Stomach (tissue), 9 donors: ENCODE measurements around the gene KLRD1. TPM values are rescaled to one million over a fixed set of nuclear protein-coding genes. Genes with fewer than 3 reads are reported as not detected.
"Not testable (repeated sequence)": the region's sequence is repeated elsewhere in the genome, so short reads cannot be mapped to it uniquely, and the experiment has no call there.

Source experiments
- DNase-seq, 2 donors: peaks; one replicate each; pipeline versions ENCODE4 v3.0.0 to v3.0.0-alpha.2; 2013 to 2019
- H3K27ac ChIP-seq, 5 donors: fragments of 200-600 bp in 4 of 5; sonication (generic) in 4 of 5; one replicate each; pipeline ENCODE4 v1.5.1; 2013 to 2019; ENCODE audit warnings: mild to moderate bottlenecking in 1 of 5, moderate library complexity in 1 of 5
- H3K27me3 ChIP-seq, 3 donors: fragments of 200-600 bp; sonication (generic); one replicate each; pipeline ENCODE4 v1.5.1; 2017 to 2019; ENCODE audit warnings: mixed run types in 1 of 3
- H3K36me3 ChIP-seq, 4 donors: fragments of 200-600 bp; sonication (generic); 1 replicate in 3 of 4; 2 replicates in 1 of 4; pipeline ENCODE4 v1.5.1; 2016 to 2019
- H3K4me1 ChIP-seq, 4 donors: fragments of 200-600 bp; sonication (generic); one replicate each; pipeline ENCODE4 v1.5.1; 2016 to 2019
- H3K4me3 ChIP-seq, 4 donors: fragments of 200-600 bp; sonication (generic) in 3 of 4; one replicate each; pipeline ENCODE4 v1.5.1; 2016 to 2019; ENCODE audit warnings: mild to moderate bottlenecking in 1 of 4
- H3K9me3 ChIP-seq, 4 donors: fragments of 200-600 bp; sonication (generic); one replicate each; pipeline ENCODE4 v1.5.1; 2016 to 2019
- CTCF ChIP-seq, 7 experiments: fragments of 450-650 bp in 4 of 7; fragments of 200-600 bp in 3 of 7; sonication (generic) in 3 of 7; IDR thresholded peaks; one replicate each; pipeline ENCODE4 v1.5.1; 2016 to 2019; ENCODE audit warnings: antibody characterized with exemption in 7 of 7, control low read depth in 2 of 7, mild to moderate bottlenecking in 1 of 7
- EP300 ChIP-seq: sonication (generic); formaldehyde crosslinking; IDR thresholded peaks from one replicate; pipeline ENCODE4 v1.6.1; 2017; ENCODE audit warnings: antibody characterized with exemption
- POLR2A ChIP-seq, 4 donors: fragments of 450-650 bp; IDR thresholded peaks; one replicate each; pipeline ENCODE4 v1.6.1; 2016; ENCODE audit warnings: antibody characterized with exemption in 4 of 4, control low read depth in 2 of 4, mild to moderate bottlenecking in 1 of 4, moderate library complexity in 1 of 4
- POLR2AphosphoS5 ChIP-seq, 3 donors: sonication (generic); formaldehyde crosslinking; IDR thresholded peaks; one replicate each; pipeline ENCODE4 v1.6.1; 2016; ENCODE audit warnings: antibody characterized with exemption in 3 of 3
- WGBS, 5 donors: extraction: QIAGEN DNeasy Blood & Tissue Kit in 3 of 5; methylation state at CpG; one replicate each; pipeline versions ENCODE4 v1.1.5 to v1.1.7; 2013 to 2018; 5-methylcytosine and 5-hydroxymethylcytosine counted together
- intact Hi-C: fragments of 100-400 bp; cut with DNase I; formaldehyde crosslinking; loops from one replicate; pipeline ENCODE4 v1.15.1; 2023; ENCODE audit warnings: low total_unique reads
- polyA plus RNA-seq, 3 donors: library from polyadenylated mRNA; stranded (reverse); fragments of 200-250 nt; gene quantifications; one replicate each; pipeline ENCODE4 v1.2.3, GENCODE V29; 2013
- total RNA-seq, 5 donors: library from RNA; depleted of rRNA; stranded (reverse); fragments of >200 nt; gene quantifications; one replicate each; pipeline versions ENCODE4 v1.1.0 to v1.2.3, GENCODE V29; 2014 to 2016
- donor health status: healthy with polysubstance abuse.
- donor health status: Bipolar disorder and iron deficiency.
- donor health status: healthy.

Gene KLRD1
- total and polyA plus RNA-seq, 8 donors, result under 0.01 to 15.4 (median 0.89) TPM; not detected in 1

- Histone ChIP-seq H3K27me3 (no peaks in the 10 kb centered on the region), H3K4me3 (no peak overlapping the region), H3K27ac (no peak overlapping the region), H3K36me3 (no peaks in the 10 kb centered on the region), H3K9me3 (no peaks in the 10 kb centered on the region), H3K4me1 (no peaks in the 10 kb centered on the region)
- DNase-seq, result no peak
- intact Hi-C loops, result no loop called here
- 89 to 100% (median 97%) methylated on average over 2 of the region's 2 CpGs for WGBS, 5 donors
- TF ChIP-seq CTCF (IDR thresholded peaks at IDR 0.05) (no peak), POLR2AphosphoS5 (IDR thresholded peaks at IDR 0.05) (no peak), EP300 (no peak), POLR2A (IDR thresholded peaks at IDR 0.05) (no peak)
Measured at GRCh38 chr12:10319388-10319787, 11.7 kb downstream of the KLRD1 start.

GRCh38 chr12:10320643-10321042 lies 13.0 kb downstream of the KLRD1 start:
- intact Hi-C loops, result no loop called here
- H3K4me3 ChIP-seq, result no peak overlapping the region
- H3K9me3 ChIP-seq, result no peaks in the 10 kb centered on the region
- H3K36me3 ChIP-seq, result no peaks in the 10 kb centered on the region
- WGBS, 5 donors, result 73 to 95% (median 88%) methylated on average over 1 of the region's 1 CpG
- no peak for TF ChIP-seq POLR2AphosphoS5 (IDR thresholded peaks at IDR 0.05)
- no peak for TF ChIP-seq CTCF (IDR thresholded peaks at IDR 0.05)
- TF ChIP-seq EP300, result no peak
- TF ChIP-seq POLR2A (IDR thresholded peaks at IDR 0.05), result no peak
- DNase-seq, result no peak
- H3K27me3 ChIP-seq, result no peaks in the 10 kb centered on the region
- H3K4me1 ChIP-seq, result no peaks in the 10 kb centered on the region
- no peak overlapping the region for H3K27ac ChIP-seq

- H3K27ac ChIP-seq, intact Hi-C loops, H3K4me1 ChIP-seq, H3K36me3 ChIP-seq, H3K27me3 ChIP-seq, H3K4me3 ChIP-seq, H3K9me3 ChIP-seq, DNase-seq: not testable (repeated sequence)
- WGBS, 5 donors, result 63 to 76% (median 67%) methylated on average over 2 of the region's 2 CpGs
Measured at GRCh38 chr12:10328691-10329090, 21.0 kb downstream of the KLRD1 start.

GRCh38 chr12:10331642-10332239 lies 24.1 kb downstream of the KLRD1 start:
- H3K27me3 ChIP-seq, result no peaks in the 10 kb centered on the region
- H3K9me3 ChIP-seq, result peaks cover 0 to 8% (median 0%) of the 10 kb centered on the region in 4 donors
- no peak overlapping the region for H3K27ac ChIP-seq
- TF ChIP-seq POLR2AphosphoS5 (IDR thresholded peaks at IDR 0.05) (no peak), CTCF (IDR thresholded peaks at IDR 0.05) (peak in 5 of 7 experiments; percentile 32 to 77 (median 48))
- intact Hi-C loops, result no loop called here
- no peaks in the 10 kb centered on the region for H3K36me3 ChIP-seq
- no peaks in the 10 kb centered on the region for H3K4me1 ChIP-seq
- H3K4me3 ChIP-seq, result no peak overlapping the region
- peak in 1 of 2 donors; percentile 79 for DNase-seq
- 35 to 43% (median 42%) methylated on average over 2 of the region's 2 CpGs for WGBS, 5 donors

- H3K4me1 ChIP-seq, H3K27ac ChIP-seq, DNase-seq, H3K27me3 ChIP-seq, H3K4me3 ChIP-seq, H3K36me3 ChIP-seq, H3K9me3 ChIP-seq: not testable (repeated sequence)
- intact Hi-C loops, result loop anchor here (5.0 kb wide), 1 partner anchor 226 kb away; no protein-coding TSS in a partner anchor
- WGBS, 5 donors, result 42 to 73% (median 70%) methylated on average over 2 to 4 of the region's 4 CpGs
Measured at GRCh38 chr12:10336196-10336595, 28.5 kb downstream of the KLRD1 start.

GRCh38 chr12:10338470-10338869 lies 30.8 kb downstream of the KLRD1 start:
- H3K27me3 ChIP-seq, H3K36me3 ChIP-seq, H3K4me3 ChIP-seq, H3K27ac ChIP-seq, DNase-seq, H3K4me1 ChIP-seq, H3K9me3 ChIP-seq: not testable (repeated sequence)
- 78 to 86% (median 83%) methylated on average over 4 of the region's 4 CpGs for WGBS, 5 donors
- intact Hi-C loops, result loop anchor here (5.0 kb wide), 1 partner anchor 224 kb away; no protein-coding TSS in a partner anchor
